Measurements from ENCODE around the gene DESI1.
"Not testable (repeated sequence)": the region's sequence is repeated elsewhere in the genome, so short reads cannot be mapped to it uniquely, and the experiment has no call there.

The DESI1 gene

DNA sequence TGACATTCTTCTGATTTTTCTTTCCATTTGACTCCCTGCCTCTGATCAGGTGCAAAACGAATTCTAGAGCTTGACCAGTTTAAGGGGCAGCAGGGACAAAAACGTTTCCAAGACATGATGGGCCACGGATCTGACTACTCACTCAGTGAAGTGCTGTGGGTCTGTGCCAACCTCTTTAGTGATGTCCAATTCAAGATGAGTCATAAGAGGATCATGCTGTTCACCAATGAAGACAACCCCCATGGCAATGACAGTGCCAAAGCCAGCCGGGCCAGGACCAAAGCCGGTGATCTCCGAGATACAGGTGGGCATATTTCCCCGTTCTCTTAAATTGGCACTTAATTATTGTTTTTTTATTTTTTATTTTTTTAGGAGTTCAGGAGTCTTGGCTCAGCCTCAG is 15.6 kb upstream of the DESI1 start:
- TF ChIP-seq ZNF274 (IDR thresholded peaks at IDR 0.05; ENCODE audit: low read depth, low read length) (no peak), SUZ12 (IDR thresholded peaks at IDR 0.05; ENCODE audit: extremely low read depth, insufficient read depth, insufficient read length) (no peak), YY1 (IDR thresholded peaks at IDR 0.05; ENCODE audit: insufficient read depth, insufficient read length) (no peak)
- Histone ChIP-seq H3K4me1 (ENCODE audit: insufficient read depth, insufficient read length) (no peaks in the 10 kb centered on the region), H3K9ac (ENCODE audit: insufficient read length, low read depth) (no peak overlapping the region), H3K4me3 (ENCODE audit: insufficient read length, low read depth) (no peak overlapping the region), H3K9me3 (ENCODE audit: insufficient read depth, low read length) (no peaks in the 10 kb centered on the region), H3K36me3 (ENCODE audit: insufficient read depth, insufficient read length, low read length) (peaks cover 83% of the 10 kb centered on the region), H3K27me3 (ENCODE audit: insufficient read depth, insufficient read length) (no peaks in the 10 kb centered on the region)
- DNase-seq (ENCODE audit: low read depth, low spot score) = no peak

DNA sequence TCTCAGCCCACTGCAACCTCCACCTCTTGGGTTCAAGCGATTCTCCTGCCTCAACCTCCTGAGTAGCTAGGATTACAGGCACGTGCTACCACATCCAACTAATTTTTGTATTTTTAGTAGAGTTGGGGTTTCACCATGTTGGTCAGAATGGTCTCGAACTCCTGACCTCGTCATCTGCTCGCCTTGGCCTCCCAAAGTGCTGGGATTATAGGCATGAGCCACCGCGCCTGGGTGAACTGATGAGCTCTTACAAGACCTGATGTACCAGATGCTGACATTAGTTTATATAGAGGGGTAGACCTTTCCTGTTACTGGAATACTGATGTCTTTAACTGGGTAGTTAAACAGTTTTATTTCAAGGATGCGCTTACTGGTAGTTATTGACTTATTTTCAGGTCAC is 13.8 kb upstream of the DESI1 start:
- not testable (repeated sequence) for H3K4me1 ChIP-seq (ENCODE audit: insufficient read depth, insufficient read length); H3K9ac ChIP-seq (ENCODE audit: insufficient read length, low read depth); H3K27me3 ChIP-seq (ENCODE audit: insufficient read depth, insufficient read length); DNase-seq (ENCODE audit: low read depth, low spot score); H3K4me3 ChIP-seq (ENCODE audit: insufficient read length, low read depth); H3K9me3 ChIP-seq (ENCODE audit: insufficient read depth, low read length)
- peaks cover 70% of the 10 kb centered on the region for H3K36me3 ChIP-seq (ENCODE audit: insufficient read depth, insufficient read length, low read length)

DNA sequence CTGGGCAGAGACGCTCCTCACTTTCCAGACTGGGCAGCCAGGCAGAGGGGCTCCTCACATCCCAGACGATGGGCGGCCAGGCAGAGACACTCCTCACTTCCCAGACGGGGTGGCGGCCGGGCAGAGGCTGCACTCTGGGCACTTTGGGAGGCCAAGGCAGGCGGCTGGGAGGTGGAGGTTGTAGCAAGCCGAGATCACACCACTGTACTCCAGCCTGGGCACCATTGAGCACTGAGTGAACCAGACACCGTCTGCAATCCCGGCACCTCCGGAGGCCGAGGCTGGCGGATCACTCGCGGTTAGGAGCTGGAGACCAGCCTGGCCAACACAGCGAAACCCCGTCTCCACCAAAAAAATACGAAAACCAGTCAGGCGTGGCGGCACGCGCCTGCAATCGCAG is 10.8 kb upstream of the DESI1 start:
- Histone ChIP-seq H3K9me3 (ENCODE audit: insufficient read depth, low read length) (peaks cover 22% of the 10 kb centered on the region; the same call in 1 of the 2 replicates), H3K36me3 (ENCODE audit: insufficient read depth, insufficient read length, low read length) (peaks cover 69% of the 10 kb centered on the region)
- H3K4me3 ChIP-seq (ENCODE audit: insufficient read length, low read depth); DNase-seq (ENCODE audit: low read depth, low spot score); H3K4me1 ChIP-seq (ENCODE audit: insufficient read depth, insufficient read length); H3K27me3 ChIP-seq (ENCODE audit: insufficient read depth, insufficient read length); H3K9ac ChIP-seq (ENCODE audit: insufficient read length, low read depth): not testable (repeated sequence)

DNA sequence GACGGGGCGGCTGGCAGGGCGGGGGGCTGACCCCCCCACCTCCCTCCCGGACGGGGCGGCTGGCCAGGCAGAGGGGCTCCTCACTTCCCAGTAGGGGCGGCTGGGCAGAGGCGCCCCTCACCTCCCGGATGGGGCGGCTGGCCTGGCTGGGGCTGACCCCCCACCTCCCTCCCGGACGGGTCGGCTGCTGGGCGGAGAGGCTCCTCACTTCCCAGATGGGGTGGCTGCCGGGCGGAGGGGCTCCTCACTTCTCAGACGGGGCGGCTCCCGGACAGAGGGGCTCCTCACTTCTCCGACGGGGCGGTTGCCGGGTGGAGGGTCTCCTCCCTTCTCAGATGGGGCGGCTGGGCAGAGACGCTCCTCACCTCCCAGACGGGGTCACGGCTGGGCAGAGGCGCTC is 10.3 kb upstream of the DESI1 start:
- not testable (repeated sequence) for H3K4me3 ChIP-seq (ENCODE audit: insufficient read length, low read depth); H3K9ac ChIP-seq (ENCODE audit: insufficient read length, low read depth); DNase-seq (ENCODE audit: low read depth, low spot score); H3K27me3 ChIP-seq (ENCODE audit: insufficient read depth, insufficient read length); H3K4me1 ChIP-seq (ENCODE audit: insufficient read depth, insufficient read length)
- peaks cover 22% of the 10 kb centered on the region; the same call in 1 of the 2 replicates for H3K9me3 ChIP-seq (ENCODE audit: insufficient read depth, low read length)
- H3K36me3 ChIP-seq (ENCODE audit: insufficient read depth, insufficient read length, low read length) = peaks cover 64% of the 10 kb centered on the region

DNA sequence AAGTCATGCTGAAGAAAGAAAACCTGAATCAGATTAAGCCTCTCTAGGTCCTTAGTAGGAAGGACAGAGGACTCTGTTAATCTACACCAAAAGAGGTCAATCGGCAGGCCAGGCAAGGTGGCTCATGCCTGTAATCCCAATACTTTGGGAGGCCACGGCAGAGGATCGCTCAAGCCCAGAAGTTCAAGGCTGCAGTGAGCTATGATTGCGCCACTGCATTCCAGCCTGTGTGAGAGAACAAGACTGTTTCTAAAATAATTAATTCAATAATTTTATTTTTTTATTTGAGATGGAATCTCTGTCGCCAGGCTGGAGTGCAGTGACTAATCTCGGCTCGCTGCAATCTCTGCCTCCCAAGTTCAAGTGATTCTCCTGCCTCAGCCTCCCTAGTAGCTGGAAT is 4.7 kb upstream of the DESI1 start:
- Histone ChIP-seq H3K27me3 (ENCODE audit: insufficient read depth, insufficient read length) (no peaks in the 10 kb centered on the region), H3K9me3 (ENCODE audit: insufficient read depth, low read length) (peaks cover 22% of the 10 kb centered on the region; the same call in 1 of the 2 replicates), H3K4me3 (ENCODE audit: insufficient read length, low read depth) (no peak overlapping the region), H3K4me1 (ENCODE audit: insufficient read depth, insufficient read length) (no peaks in the 10 kb centered on the region), H3K36me3 (ENCODE audit: insufficient read depth, insufficient read length, low read length) (peaks cover 60% of the 10 kb centered on the region), H3K9ac (ENCODE audit: insufficient read length, low read depth) (no peak overlapping the region)
- no peak for DNase-seq (ENCODE audit: low read depth, low spot score)
- TF ChIP-seq YY1 (IDR thresholded peaks at IDR 0.05; ENCODE audit: insufficient read depth, insufficient read length) (no peak), SUZ12 (IDR thresholded peaks at IDR 0.05; ENCODE audit: extremely low read depth, insufficient read depth, insufficient read length) (no peak), ZNF274 (IDR thresholded peaks at IDR 0.05; ENCODE audit: low read depth, low read length) (no peak)

DNA sequence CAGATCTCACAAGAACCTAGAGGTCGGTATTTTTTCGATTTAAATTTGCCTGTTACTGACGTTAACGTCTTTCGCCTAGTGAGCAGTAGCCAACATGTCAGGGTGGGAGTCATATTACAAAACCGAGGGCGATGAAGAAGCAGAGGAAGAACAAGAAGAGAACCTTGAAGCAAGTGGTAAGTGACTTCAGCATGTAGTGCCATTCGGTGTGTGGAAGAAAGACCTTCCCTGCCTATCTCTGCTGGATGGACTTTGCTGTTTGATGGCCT is 1.0 kb upstream of the DESI1 start:
- Histone ChIP-seq H3K36me3 (ENCODE audit: insufficient read depth, insufficient read length, low read length) (peaks cover 35% of the 10 kb centered on the region), H3K4me3 (ENCODE audit: insufficient read length, low read depth) (peak overlapping the region; percentile 99), H3K9me3 (ENCODE audit: insufficient read depth, low read length) (no peaks in the 10 kb centered on the region), H3K9ac (ENCODE audit: insufficient read length, low read depth) (peak overlapping the region; percentile 99), H3K4me1 (ENCODE audit: insufficient read depth, insufficient read length) (no peaks in the 10 kb centered on the region), H3K27me3 (ENCODE audit: insufficient read depth, insufficient read length) (no peaks in the 10 kb centered on the region)
- TF ChIP-seq ZNF274 (IDR thresholded peaks at IDR 0.05; ENCODE audit: low read depth, low read length) (no peak), SUZ12 (IDR thresholded peaks at IDR 0.05; ENCODE audit: extremely low read depth, insufficient read depth, insufficient read length) (no peak), YY1 (IDR thresholded peaks at IDR 0.05; ENCODE audit: insufficient read depth, insufficient read length) (no peak)
- no peak for DNase-seq (ENCODE audit: low read depth, low spot score)

DNA sequence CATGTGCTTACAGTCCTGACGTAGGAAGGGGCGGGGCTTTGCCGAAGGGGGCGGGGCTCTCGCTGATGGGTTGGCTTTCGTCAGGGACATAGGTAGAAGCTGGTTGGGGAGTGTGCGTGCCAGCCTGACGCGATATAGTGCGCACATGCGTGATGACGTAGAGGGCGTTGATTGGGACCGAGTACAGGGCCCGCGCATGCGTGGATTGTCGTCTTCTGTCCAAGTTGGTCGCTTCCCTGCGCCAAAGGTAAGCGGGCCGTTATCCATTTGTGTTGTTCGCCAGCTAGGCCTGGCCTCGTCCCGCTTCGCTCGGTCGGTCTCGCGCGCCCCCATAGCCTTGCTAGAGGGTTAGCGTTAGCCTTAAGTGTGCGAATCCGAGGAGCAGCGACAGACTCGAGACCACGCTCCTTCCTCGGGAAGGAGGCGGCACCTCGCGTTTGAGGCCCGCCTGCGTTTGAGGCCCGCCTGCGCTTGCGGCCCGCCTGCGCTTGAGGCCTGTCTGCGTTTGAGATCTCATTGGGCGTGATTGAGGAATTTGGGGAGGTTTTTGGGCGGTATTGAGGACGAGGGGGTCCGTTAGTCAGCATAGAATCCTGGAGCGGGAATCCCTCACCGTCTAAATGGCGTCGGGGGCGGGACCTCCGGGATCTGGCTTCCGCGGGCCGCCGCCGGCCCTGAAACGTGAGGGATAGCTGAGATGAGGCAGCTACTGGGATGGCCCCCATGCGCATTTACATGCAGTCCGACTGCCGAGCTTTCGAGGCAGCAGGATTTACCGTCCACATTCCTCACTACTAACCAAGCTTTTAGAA is 462 bp upstream of the DESI1 start, which contains the start of gene XRCC6:
Gene XRCC6, plus strand, starts transcription at position 197 of the 812 bp plus-strand sequence. CDS start 710 bp downstream, outside the sequence.
- Histone ChIP-seq H3K27me3 (ENCODE audit: insufficient read depth, insufficient read length) (no peaks in the 10 kb centered on the region), H3K36me3 (ENCODE audit: insufficient read depth, insufficient read length, low read length) (peaks cover 33% of the 10 kb centered on the region), H3K4me1 (ENCODE audit: insufficient read depth, insufficient read length) (no peaks in the 10 kb centered on the region), H3K9ac (ENCODE audit: insufficient read length, low read depth) (peak within 1 kb of the TSS; percentile 99), H3K9me3 (ENCODE audit: insufficient read depth, low read length) (no peaks in the 10 kb centered on the region), H3K4me3 (ENCODE audit: insufficient read length, low read depth) (peak within 1 kb of the TSS; percentile 99)
- peak; percentile 97 for DNase-seq (ENCODE audit: low read depth, low spot score)
- TF ChIP-seq YY1 (IDR thresholded peaks at IDR 0.05; ENCODE audit: insufficient read depth, insufficient read length) = no peak
- no peak for TF ChIP-seq ZNF274 (IDR thresholded peaks at IDR 0.05; ENCODE audit: low read depth, low read length)
- TF ChIP-seq SUZ12 (IDR thresholded peaks at IDR 0.05; ENCODE audit: extremely low read depth, insufficient read depth, insufficient read length) = no peak
